ENCODE data around the gene THUMPD2. TPM values are rescaled to one million over a fixed set of nuclear protein-coding genes. Genes with fewer than 3 reads are reported as not detected.
"Not testable (repeated sequence)": the region's sequence is repeated elsewhere in the genome, so short reads cannot be mapped to it uniquely, and the experiment has no call there.

The THUMPD2 gene
- total RNA-seq = 1 to 10 TPM; 7.9 to 9.9 TPM
- long read RNA-seq, partial matches to known transcripts = 1 of 6 reads
- long read RNA-seq, other reads (novel, unspliced or antisense) = 3 of 6 reads

GRCh38 chr2:39778775-39779340, at the start of gene THUMPD2:
THUMPD2 (minus strand) TSS chr2:39779258; CDS start chr2:39779239, 19 bp downstream.
- ATAC-seq (peak; percentile 98), DNase-seq (peak; percentile 58 to 80)
- intact Hi-C loops (cut with DNase I, micrococcal nuclease) = no loop called here

GRCh38 chr2:39821871-39822270, 42.8 kb upstream of the THUMPD2 start:
- DNase-seq (no peak), ATAC-seq (no peak)
- intact Hi-C loops (cut with DNase I, micrococcal nuclease) = no loop called here

GRCh38 chr2:39816845-39817244, 37.8 kb upstream of the THUMPD2 start:
- intact Hi-C loops (cut with DNase I, micrococcal nuclease) = no loop called here
- ATAC-seq (no peak), DNase-seq (no peak)

- ATAC-seq (no peak), DNase-seq (no peak)
- intact Hi-C loops (cut with DNase I, micrococcal nuclease) = no loop called here
Observed at GRCh38 chr2:39816428-39816827, 37.4 kb upstream of the THUMPD2 start.

- ATAC-seq (no peak), DNase-seq (no peak)
- intact Hi-C loops (cut with DNase I, micrococcal nuclease) = no loop called here
Observed at GRCh38 chr2:39805936-39806608, 27.0 kb upstream of the THUMPD2 start.

GRCh38 chr2:39803839-39804238, 24.8 kb upstream of the THUMPD2 start:
- intact Hi-C loops (cut with DNase I, micrococcal nuclease) = no loop called here
- DNase-seq (no peak), ATAC-seq (no peak)

GRCh38 chr2:39800752-39801151, 21.7 kb upstream of the THUMPD2 start:
- intact Hi-C loops (cut with DNase I, micrococcal nuclease) = no loop called here
- ATAC-seq = no peak
- DNase-seq = no peak

GRCh38 chr2:39796134-39796533, 17.1 kb upstream of the THUMPD2 start:
- intact Hi-C loops (cut with DNase I, micrococcal nuclease) = no loop called here
- no peak for DNase-seq

GRCh38 chr2:39790216-39790818, 11.3 kb upstream of the THUMPD2 start:
- DNase-seq; intact Hi-C loops (cut with DNase I, micrococcal nuclease); ATAC-seq: not testable (repeated sequence)

More at GRCh38 chr2:39796134-39796533, 17.1 kb upstream of the THUMPD2 start:
- ATAC-seq = no peak

GRCh38 chr2:39787950-39788349, 8.9 kb upstream of the THUMPD2 start:
- intact Hi-C loops (cut with DNase I, micrococcal nuclease) = no loop called here
- DNase-seq = no peak

GRCh38 chr2:39786761-39787522, 7.9 kb upstream of the THUMPD2 start:
- ATAC-seq (no peak), DNase-seq (no peak)
- intact Hi-C loops (cut with DNase I, micrococcal nuclease) = no loop called here

More at GRCh38 chr2:39787950-39788349, 8.9 kb upstream of the THUMPD2 start:
- no peak for ATAC-seq

GRCh38 chr2:39782591-39782990, 3.5 kb upstream of the THUMPD2 start:
- DNase-seq = no peak
- ATAC-seq = no peak
- intact Hi-C loops (cut with DNase I, micrococcal nuclease) = no loop called here

GRCh38 chr2:39781697-39782096, 2.6 kb upstream of the THUMPD2 start:
- DNase-seq (no peak), ATAC-seq (no peak)
- intact Hi-C loops (cut with DNase I, micrococcal nuclease) = no loop called here

GRCh38 chr2:39780825-39781600, 2.0 kb upstream of the THUMPD2 start:
- intact Hi-C loops (cut with DNase I, micrococcal nuclease) = no loop called here
- ATAC-seq = no peak
- DNase-seq = no peak

- intact Hi-C loops (cut with DNase I, micrococcal nuclease) = no loop called here
- DNase-seq = no peak
- no peak for ATAC-seq
Observed at GRCh38 chr2:39779927-39780326, 869 bp upstream of the THUMPD2 start.

- DNase-seq (no peak), ATAC-seq (peak; percentile 9)
- intact Hi-C loops (cut with DNase I, micrococcal nuclease) = no loop called here
Observed at GRCh38 chr2:39779341-39779851, 338 bp upstream of the THUMPD2 start.

- ATAC-seq (peak; percentile 23), DNase-seq (no peak)
- intact Hi-C loops (cut with DNase I, micrococcal nuclease) = no loop called here
Observed at GRCh38 chr2:39778233-39778632, 825 bp downstream of the THUMPD2 start.

GRCh38 chr2:39772812-39773152, 6.3 kb downstream of the THUMPD2 start:
- intact Hi-C loops (cut with DNase I, micrococcal nuclease) = no loop called here
- no peak for ATAC-seq
- no peak for DNase-seq
